Measurements from ENCODE around the gene PIN1. TPM values are rescaled to one million over a fixed set of nuclear protein-coding genes. Genes with fewer than 3 reads are reported as not detected.

Gene PIN1
- total RNA-seq, 4 donors from 2014 or later, result 22.9 to 82.5 (median 43.7) TPM

GRCh38 chr19:9806803-9807202 is 28.3 kb upstream of the PIN1 start:
- Histone ChIP-seq H3K9me3 (no peaks in the 10 kb centered on the region), H3K4me1 (no peaks in the 10 kb centered on the region), H3K36me3 (peaks cover 0 to 29% (median 12%) of the 10 kb centered on the region in 4 donors), H3K4me3 (no peak overlapping the region), H3K27ac (no peak overlapping the region), H3K27me3 (no peaks in the 10 kb centered on the region)
- no peak for DNase-seq
- intact Hi-C loops (cut with DNase I; ENCODE audit: low total_unique reads) (no loop called here), in situ Hi-C loops (cut with MboI; ENCODE audit: low pct_ligation_motif_present in 1 of 4, low pct_unique_long_range_greater_than_20kb in 1 of 4, low sequenced_read_pairs in 3 of 4) (no loop called here)
- 88% methylated on average over 3 of the region's 3 CpGs; no CpG with 5 or more reads in 1 of the 2 donors for WGBS, 2 donors (ENCODE audit: low coverage in 1 of 2)
- no peak for TF ChIP-seq POLR2AphosphoS5 (IDR thresholded peaks at IDR 0.05)
- no peak for TF ChIP-seq POLR2A (IDR thresholded peaks at IDR 0.05)
- no peak for TF ChIP-seq CTCF (IDR thresholded peaks at IDR 0.05)
- no peak for TF ChIP-seq EP300 (IDR thresholded peaks at IDR 0.05; ENCODE audit: low read depth)

GRCh38 chr19:9808855-9809824 is 26.0 kb upstream of the PIN1 start:
- TF ChIP-seq EP300 (IDR thresholded peaks at IDR 0.05; ENCODE audit: low read depth) (no peak), CTCF (IDR thresholded peaks at IDR 0.05) (no peak), POLR2A (IDR thresholded peaks at IDR 0.05) (no peak), POLR2AphosphoS5 (IDR thresholded peaks at IDR 0.05) (no peak)
- H3K27me3 ChIP-seq, result no peaks in the 10 kb centered on the region
- H3K4me1 ChIP-seq, result no peaks in the 10 kb centered on the region
- in situ Hi-C loops (cut with MboI; ENCODE audit: low pct_ligation_motif_present in 1 of 4, low pct_unique_long_range_greater_than_20kb in 1 of 4, low sequenced_read_pairs in 3 of 4) (no loop called here), intact Hi-C loops (cut with DNase I; ENCODE audit: low total_unique reads) (no loop called here)
- H3K4me3 ChIP-seq, result no peak overlapping the region
- H3K27ac ChIP-seq, result no peak overlapping the region
- WGBS, 2 donors (ENCODE audit: low coverage in 1 of 2), result 80 to 88% methylated on average over 3 to 11 of the region's 11 CpGs
- no peaks in the 10 kb centered on the region for H3K9me3 ChIP-seq
- peaks cover 0 to 40% (median 12%) of the 10 kb centered on the region in 4 donors for H3K36me3 ChIP-seq
- no peak for DNase-seq

GRCh38 chr19:9811139-9811538 is 24.0 kb upstream of the PIN1 start:
- Histone ChIP-seq H3K4me3 (no peak overlapping the region), H3K9me3 (no peaks in the 10 kb centered on the region), H3K27ac (no peak overlapping the region), H3K27me3 (no peaks in the 10 kb centered on the region), H3K36me3 (peaks cover 0 to 43% (median 12%) of the 10 kb centered on the region in 4 donors), H3K4me1 (peaks cover 0 to 4% (median under 1%) of the 10 kb centered on the region in 4 donors)
- in situ Hi-C loops (cut with MboI; ENCODE audit: low pct_ligation_motif_present in 1 of 4, low pct_unique_long_range_greater_than_20kb in 1 of 4, low sequenced_read_pairs in 3 of 4), result no loop called here
- intact Hi-C loops (cut with DNase I; ENCODE audit: low total_unique reads), result no loop called here
- TF ChIP-seq CTCF (IDR thresholded peaks at IDR 0.05) (no peak), POLR2A (IDR thresholded peaks at IDR 0.05) (no peak), POLR2AphosphoS5 (IDR thresholded peaks at IDR 0.05) (no peak), EP300 (IDR thresholded peaks at IDR 0.05; ENCODE audit: low read depth) (no peak)
- 99% methylated on average over 15 of the region's 21 CpGs; no CpG with 5 or more reads in 1 of the 2 donors for WGBS, 2 donors (ENCODE audit: low coverage in 1 of 2)
- DNase-seq, result no peak

GRCh38 chr19:9818175-9818733 is 16.9 kb upstream of the PIN1 start:
- peak overlapping the region; percentile 97 to 99 (median 98) for H3K27ac ChIP-seq
- peak overlapping the region; percentile 87 to 99 (median 97) for H3K4me3 ChIP-seq
- in situ Hi-C loops (cut with MboI; ENCODE audit: low pct_ligation_motif_present in 1 of 4, low pct_unique_long_range_greater_than_20kb in 1 of 4, low sequenced_read_pairs in 3 of 4) (no loop called here), intact Hi-C loops (cut with DNase I; ENCODE audit: low total_unique reads) (no loop called here)
- TF ChIP-seq EP300 (IDR thresholded peaks at IDR 0.05; ENCODE audit: low read depth) (no peak), POLR2AphosphoS5 (IDR thresholded peaks at IDR 0.05) (no peak), CTCF (IDR thresholded peaks at IDR 0.05) (no peak), POLR2A (IDR thresholded peaks at IDR 0.05) (no peak)
- no peaks in the 10 kb centered on the region for H3K27me3 ChIP-seq
- H3K36me3 ChIP-seq, result peaks cover 0 to 15% (median 0%) of the 10 kb centered on the region in 4 donors
- H3K9me3 ChIP-seq, result no peaks in the 10 kb centered on the region
- peaks cover 10 to 33% (median 25%) of the 10 kb centered on the region in 4 donors for H3K4me1 ChIP-seq
- WGBS, 2 donors (ENCODE audit: low coverage in 1 of 2), result 4 to 44% methylated on average over 3 to 37 of the region's 39 CpGs
- no peak for DNase-seq
